ENCODE data around the gene KRT83. TPM values are rescaled to one million over a fixed set of nuclear protein-coding genes. Genes with fewer than 3 reads are reported as not detected.
"Not testable (repeated sequence)": the region's sequence is repeated elsewhere in the genome, so short reads cannot be mapped to it uniquely, and the experiment has no call there.

KRT83 gene
- total RNA-seq, 2 experiments from 2014 or later = not detected

DNA sequence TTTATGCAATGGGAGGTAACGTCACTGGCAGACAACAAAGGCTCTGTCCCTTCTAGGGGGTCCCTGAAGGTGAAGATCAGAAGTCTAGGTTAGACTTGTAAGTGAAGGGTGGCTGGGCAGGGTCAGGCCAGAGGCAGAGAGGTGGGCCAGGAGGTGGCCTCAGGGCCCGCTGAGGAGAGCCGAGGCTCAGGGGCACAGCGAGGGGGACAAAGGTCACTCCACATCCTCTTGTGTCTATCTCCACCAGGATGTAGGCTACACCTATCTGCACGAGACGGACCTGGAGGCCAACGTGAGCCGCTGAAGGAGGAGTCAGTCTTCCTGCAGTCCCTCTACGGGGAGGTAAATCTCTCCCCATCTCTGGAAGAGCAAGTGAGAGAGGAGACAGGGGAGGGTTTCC lies 25.8 kb upstream of the KRT83 start:
- no peaks in the 10 kb centered on the region for H3K9me3 Mint-ChIP-seq
- peaks cover 1% of the 10 kb centered on the region for H3K27me3 Mint-ChIP-seq
- TF ChIP-seq, protein P1, sequence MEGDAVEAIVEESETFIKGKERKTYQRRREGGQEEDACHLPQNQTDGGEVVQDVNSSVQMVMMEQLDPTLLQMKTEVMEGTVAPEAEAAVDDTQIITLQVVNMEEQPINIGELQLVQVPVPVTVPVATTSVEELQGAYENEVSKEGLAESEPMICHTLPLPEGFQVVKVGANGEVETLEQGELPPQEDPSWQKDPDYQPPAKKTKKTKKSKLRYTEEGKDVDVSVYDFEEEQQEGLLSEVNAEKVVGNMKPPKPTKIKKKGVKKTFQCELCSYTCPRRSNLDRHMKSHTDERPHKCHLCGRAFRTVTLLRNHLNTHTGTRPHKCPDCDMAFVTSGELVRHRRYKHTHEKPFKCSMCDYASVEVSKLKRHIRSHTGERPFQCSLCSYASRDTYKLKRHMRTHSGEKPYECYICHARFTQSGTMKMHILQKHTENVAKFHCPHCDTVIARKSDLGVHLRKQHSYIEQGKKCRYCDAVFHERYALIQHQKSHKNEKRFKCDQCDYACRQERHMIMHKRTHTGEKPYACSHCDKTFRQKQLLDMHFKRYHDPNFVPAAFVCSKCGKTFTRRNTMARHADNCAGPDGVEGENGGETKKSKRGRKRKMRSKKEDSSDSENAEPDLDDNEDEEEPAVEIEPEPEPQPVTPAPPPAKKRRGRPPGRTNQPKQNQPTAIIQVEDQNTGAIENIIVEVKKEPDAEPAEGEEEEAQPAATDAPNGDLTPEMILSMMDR (IDR thresholded peaks at IDR 0.05) = no peak
- DNase-seq (no peak), ATAC-seq (no peak)
- CTCF ChIA-PET = interaction anchor here (1.1 to 1.3 kb wide), 2 partner anchors 20 to 24 kb away, joined by 3 to 4 read pairs; no protein-coding TSS in a partner anchor
- POLR2A ChIA-PET = no interaction called here
- no peaks in the 10 kb centered on the region for H3K36me3 Mint-ChIP-seq (ENCODE audit: low read depth)
- peaks cover 12% of the 10 kb centered on the region for H3K4me1 Mint-ChIP-seq (ENCODE audit: low read depth)
- intact Hi-C loops (cut with micrococcal nuclease) = no loop called here
- H3K4me3 Mint-ChIP-seq = no peak overlapping the region
- no peak overlapping the region for H3K27ac Mint-ChIP-seq

DNA sequence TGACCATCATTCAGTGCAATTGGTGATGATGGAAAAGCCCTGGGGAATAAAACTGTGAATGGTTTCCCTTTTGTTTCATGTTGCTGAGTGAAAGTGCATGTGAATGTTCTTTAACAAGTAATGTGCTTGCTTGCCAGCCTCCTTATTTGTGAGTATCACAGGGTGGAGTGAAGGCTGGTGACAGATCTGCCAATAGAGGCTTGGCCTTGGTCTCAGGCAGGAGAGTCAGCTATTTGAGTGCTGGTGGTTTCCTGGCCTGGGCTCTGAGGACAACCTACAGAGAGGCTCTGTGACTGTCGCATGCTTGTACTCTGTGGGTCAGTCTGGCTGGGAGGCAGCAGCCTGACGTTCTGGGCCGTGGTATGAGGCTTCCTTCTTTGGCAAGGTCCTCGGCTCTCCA lies 25.4 kb upstream of the KRT83 start:
- intact Hi-C loops (cut with micrococcal nuclease) = no loop called here
- ChIA-PET POLR2A (no interaction called here), CTCF (no interaction called here)
- Mint-ChIP-seq H3K4me3 (no peak overlapping the region), H3K27me3 (peaks cover 1% of the 10 kb centered on the region), H3K36me3 (ENCODE audit: low read depth) (no peaks in the 10 kb centered on the region), H3K4me1 (ENCODE audit: low read depth) (peaks cover 9% of the 10 kb centered on the region), H3K27ac (no peak overlapping the region), H3K9me3 (no peaks in the 10 kb centered on the region)
- TF ChIP-seq, protein P1 (IDR thresholded peaks at IDR 0.05) = no peak
- ATAC-seq (no peak), DNase-seq (no peak)

DNA sequence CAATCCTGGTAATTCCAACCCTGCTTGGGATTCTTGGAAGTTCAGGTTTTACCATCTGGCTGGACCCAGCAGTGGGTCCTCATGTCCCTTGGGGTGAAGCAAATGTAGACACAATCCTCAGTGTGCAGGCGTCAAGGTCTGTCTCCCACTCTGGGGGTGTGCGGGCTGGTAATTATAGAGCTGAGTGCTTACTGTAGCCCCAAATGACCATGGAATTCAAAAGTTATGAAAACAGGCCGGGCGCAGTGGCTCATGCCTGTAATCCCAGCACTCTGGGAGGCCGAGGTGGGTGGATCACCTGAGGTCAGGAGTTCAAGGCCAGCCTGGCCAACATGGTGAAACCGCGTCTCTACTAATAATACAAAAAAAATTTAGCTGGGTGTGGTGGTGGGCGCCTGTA lies 23.8 kb upstream of the KRT83 start:
- H3K4me1 Mint-ChIP-seq (ENCODE audit: low read depth); POLR2A ChIA-PET; H3K27me3 Mint-ChIP-seq; DNase-seq; intact Hi-C loops (cut with micrococcal nuclease); ATAC-seq; H3K36me3 Mint-ChIP-seq (ENCODE audit: low read depth); H3K27ac Mint-ChIP-seq; H3K9me3 Mint-ChIP-seq; H3K4me3 Mint-ChIP-seq: not testable (repeated sequence)
- CTCF ChIA-PET = interaction anchor here (0.7 to 1.8 kb wide), 3 partner anchors 17 to 66 kb away, joined by 3 to 5 read pairs (median 3); no protein-coding TSS in a partner anchor

DNA sequence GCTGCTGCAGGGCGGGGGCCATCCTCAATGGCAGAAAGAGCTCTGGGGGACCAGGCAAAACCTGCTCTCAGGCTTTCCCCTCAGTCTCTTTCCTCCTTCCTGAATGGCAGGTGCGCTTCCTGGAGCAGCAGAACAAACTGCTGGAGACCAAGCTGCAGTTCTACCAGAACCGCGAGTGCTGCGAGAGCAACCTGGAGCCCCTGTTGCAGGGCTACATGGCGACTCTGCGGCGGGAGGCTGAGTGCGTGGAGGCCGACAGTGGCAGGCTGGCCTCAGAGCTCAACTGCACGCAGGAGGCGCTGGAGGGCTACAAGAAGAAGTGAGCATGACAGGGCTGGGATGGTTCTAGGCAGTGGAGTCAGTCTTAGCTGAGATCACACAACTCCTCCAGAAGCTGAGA lies 22.9 kb upstream of the KRT83 start:
- Mint-ChIP-seq H3K27me3 (peaks cover 1% of the 10 kb centered on the region), H3K27ac (no peak overlapping the region), H3K36me3 (ENCODE audit: low read depth) (no peaks in the 10 kb centered on the region), H3K4me3 (no peak overlapping the region), H3K4me1 (ENCODE audit: low read depth) (no peaks in the 10 kb centered on the region), H3K9me3 (no peaks in the 10 kb centered on the region)
- TF ChIP-seq, protein P1 (IDR thresholded peaks at IDR 0.05) = no peak
- no peak for ATAC-seq
- ChIA-PET POLR2A (no interaction called here), CTCF (interaction anchor here (0.9 to 1.8 kb wide), 4 partner anchors 13 to 172 kb away, joined by 3 to 5 read pairs (median 3); no protein-coding TSS in a partner anchor)
- DNase-seq = no peak
- intact Hi-C loops (cut with micrococcal nuclease) = no loop called here

DNA sequence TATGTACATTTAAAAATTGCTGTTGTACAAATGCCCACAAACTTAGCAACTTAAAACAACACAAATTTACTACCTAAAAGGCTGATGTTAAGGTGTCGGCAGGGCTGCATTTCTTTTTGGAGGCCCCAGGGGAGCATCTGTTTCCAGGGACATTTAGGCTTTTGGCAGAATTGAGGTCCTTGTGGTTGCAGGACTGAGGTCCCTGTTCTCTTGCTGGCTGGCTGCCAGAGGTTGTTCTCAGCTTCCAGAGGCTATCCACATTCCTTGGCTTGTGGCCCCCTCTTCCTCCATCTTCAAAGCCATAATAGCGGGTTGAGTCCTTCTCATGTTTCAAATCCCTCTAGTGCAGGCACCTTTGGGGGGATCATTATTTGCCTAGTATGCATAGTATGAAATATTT lies 22.4 kb upstream of the KRT83 start:
- Mint-ChIP-seq H3K36me3 (ENCODE audit: low read depth) (no peaks in the 10 kb centered on the region), H3K4me3 (no peak overlapping the region), H3K9me3 (no peaks in the 10 kb centered on the region), H3K27me3 (no peaks in the 10 kb centered on the region), H3K4me1 (ENCODE audit: low read depth) (no peaks in the 10 kb centered on the region), H3K27ac (no peak overlapping the region)
- intact Hi-C loops (cut with micrococcal nuclease) = no loop called here
- DNase-seq (no peak), ATAC-seq (no peak)
- TF ChIP-seq, protein P1 (IDR thresholded peaks at IDR 0.05) = no peak
- POLR2A ChIA-PET = no interaction called here
- CTCF ChIA-PET = interaction anchor here (1.1 kb wide), 1 partner anchor 172 kb away, joined by 3 read pairs; no protein-coding TSS in a partner anchor

All from activated CD8-positive, alpha-beta T cell treated with anti-CD3 and anti-CD28 coated beads for 36 hours (primary cell).